ENCODE data around the gene PDZK1IP1. TPM values are rescaled to one million over a fixed set of nuclear protein-coding genes. Genes with fewer than 3 reads are reported as not detected.

Gene PDZK1IP1
- total RNA-seq, 1 donor from 2014 or later = 2.4 TPM

- no peak for ATAC-seq
- intact Hi-C loops (cut with DNase I) = no loop called here
- DNase-seq (ENCODE audit: low spot score) = peak; percentile 45
Measured at GRCh38 chr1:47224676-47225399, 35.0 kb upstream of the PDZK1IP1 start.

- ATAC-seq (no peak), DNase-seq (ENCODE audit: low spot score) (peak; percentile 31)
- intact Hi-C loops (cut with DNase I) = no loop called here
Measured at GRCh38 chr1:47223921-47224675, 34.3 kb upstream of the PDZK1IP1 start.

DNA sequence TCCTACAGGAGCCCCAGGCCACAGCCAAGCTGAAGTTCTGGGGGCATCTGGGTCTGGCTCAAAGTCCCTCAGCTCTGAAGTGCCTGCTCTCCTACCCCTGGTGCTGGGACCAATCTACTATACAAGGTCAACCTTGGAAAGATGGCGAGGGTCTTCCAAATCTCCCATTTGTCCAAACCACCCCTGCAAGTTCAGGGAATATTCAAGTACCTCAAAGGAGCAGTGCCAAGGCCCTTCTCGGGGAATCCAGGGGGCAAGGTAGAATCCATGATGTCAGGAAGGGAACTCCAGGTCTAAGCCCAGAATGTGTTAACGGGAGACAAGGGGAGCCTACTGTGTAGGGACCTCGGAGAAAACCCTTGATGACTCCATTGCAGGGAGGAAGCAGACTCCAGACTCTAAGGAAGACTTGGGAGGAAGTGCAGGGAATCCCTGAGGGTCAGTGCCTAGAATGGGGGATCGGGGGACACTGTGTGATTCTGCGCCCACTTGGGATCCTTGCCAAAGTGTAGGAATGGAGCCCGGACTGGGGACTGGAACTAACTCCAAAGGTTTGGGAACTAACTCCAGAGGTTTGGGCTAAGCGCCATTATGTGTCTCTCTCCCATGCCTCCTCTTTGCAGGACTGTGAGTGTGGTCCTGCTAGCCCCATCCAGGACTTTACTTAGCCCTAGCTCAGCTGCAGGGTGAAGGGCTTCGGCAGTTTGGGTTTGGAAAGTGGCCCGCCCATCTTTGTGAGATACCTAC is 33.5 kb upstream of the PDZK1IP1 start:
- ATAC-seq (no peak), DNase-seq (ENCODE audit: low spot score) (peak; percentile 49)
- intact Hi-C loops (cut with DNase I) = no loop called here

GRCh38 chr1:47222476-47222875 is 32.6 kb upstream of the PDZK1IP1 start:
- ATAC-seq (no peak), DNase-seq (ENCODE audit: low spot score) (no peak)
- intact Hi-C loops (cut with DNase I) = no loop called here

GRCh38 chr1:47219590-47220220 is 29.9 kb upstream of the PDZK1IP1 start:
- DNase-seq (ENCODE audit: low spot score) (peak; percentile 41), ATAC-seq (no peak)
- intact Hi-C loops (cut with DNase I) = no loop called here

DNA sequence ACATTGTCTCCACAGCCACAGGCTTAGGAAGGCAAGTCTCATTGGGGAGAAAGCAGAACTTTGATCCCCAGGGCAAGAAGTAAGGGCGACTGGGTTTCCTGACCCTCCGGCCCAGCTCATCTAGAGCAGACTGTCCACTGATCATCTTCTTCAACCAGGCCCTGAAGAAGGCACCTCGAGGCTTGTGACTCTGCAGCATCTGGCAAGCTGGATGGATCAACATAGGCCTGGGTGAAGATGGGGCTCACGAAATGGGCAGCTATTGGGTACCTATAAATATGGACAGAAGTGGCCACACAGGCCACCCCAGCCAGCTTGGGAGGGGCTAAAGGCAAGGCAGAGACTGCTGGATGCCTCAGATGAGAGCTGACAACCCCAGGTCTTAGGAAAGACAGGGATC is 29.2 kb upstream of the PDZK1IP1 start:
- ATAC-seq (no peak), DNase-seq (ENCODE audit: low spot score) (peak; percentile 9)
- intact Hi-C loops (cut with DNase I) = no loop called here

GRCh38 chr1:47216278-47217059 is 26.6 kb upstream of the PDZK1IP1 start:
- DNase-seq (ENCODE audit: low spot score) = peak; percentile 26
- no peak for ATAC-seq
- intact Hi-C loops (cut with DNase I) = no loop called here

DNA sequence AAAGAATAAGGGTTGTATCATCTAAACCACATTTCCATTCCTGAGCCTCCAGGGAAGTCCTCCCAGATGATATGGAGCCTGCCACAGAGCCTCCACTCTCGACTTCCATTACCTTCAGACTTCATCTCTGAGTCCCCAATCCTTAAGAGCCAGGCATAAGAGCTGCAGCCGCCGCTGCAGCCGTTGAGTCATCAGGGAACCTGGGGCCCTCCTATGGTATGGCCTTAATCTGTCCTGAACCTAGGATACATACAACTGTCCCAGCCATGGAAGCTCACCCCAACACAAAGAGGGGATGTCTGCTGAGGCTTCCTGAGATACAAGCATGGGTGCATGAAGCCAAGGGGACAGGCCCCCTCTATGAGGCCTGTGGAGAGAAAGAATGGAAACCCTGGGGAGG is 25.9 kb upstream of the PDZK1IP1 start:
- ATAC-seq (no peak), DNase-seq (ENCODE audit: low spot score) (peak; percentile 23)
- intact Hi-C loops (cut with DNase I) = no loop called here

DNA sequence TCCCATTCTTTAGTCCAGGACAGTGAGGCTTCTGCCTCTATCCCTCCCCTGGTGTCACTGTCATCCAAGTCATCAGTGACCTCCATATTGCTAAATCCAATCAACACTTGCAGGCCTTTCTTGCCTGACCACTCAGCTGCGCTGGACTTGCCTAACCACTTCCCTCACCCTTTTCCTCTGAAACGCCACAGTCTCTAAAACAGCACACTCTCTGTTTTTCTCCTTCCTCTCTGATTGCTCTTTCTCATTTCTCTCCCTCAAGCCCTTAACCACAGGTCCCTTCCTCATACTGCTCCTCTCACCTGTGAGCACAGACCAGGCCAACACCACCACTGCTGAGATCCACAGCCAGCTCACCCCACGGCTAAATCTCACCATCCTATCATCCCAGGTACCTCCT is 24.7 kb upstream of the PDZK1IP1 start:
- ATAC-seq = no peak

DNA sequence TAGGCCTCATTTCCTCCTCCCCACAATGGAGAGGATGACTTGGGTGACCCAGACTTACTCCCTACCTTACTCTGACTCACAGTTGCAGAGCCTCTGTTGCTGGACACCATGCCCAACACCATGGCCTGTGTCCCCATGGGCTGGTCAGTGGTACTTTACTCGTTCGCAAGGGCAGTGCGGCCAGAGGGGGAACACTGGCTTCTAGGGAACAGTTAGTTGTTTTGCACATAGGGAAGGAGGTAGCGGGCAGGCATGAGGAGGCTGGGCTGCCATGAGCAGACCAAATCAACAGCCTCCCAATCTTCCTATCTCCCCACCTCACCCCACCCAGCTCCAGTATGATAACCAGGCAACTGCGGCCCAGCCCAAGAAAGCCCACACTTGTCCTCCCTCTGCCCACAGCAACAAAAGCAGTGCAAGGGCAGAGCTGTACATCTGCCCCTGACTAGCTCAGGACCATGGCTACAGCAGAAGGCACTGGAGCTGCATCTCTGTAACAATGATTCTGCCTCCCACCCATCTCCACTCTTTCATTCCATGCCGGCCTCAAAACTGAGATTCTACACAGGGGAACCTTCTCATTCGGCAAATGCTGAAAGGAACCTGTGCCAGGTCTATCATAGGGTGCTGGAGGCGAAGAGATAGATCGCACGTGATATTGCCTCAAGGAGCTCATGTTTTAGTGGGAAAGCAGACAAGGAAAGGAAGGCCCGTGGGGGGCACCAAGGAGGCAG is 23.6 kb upstream of the PDZK1IP1 start:
- DNase-seq (ENCODE audit: low spot score) (peak; percentile 28), ATAC-seq (no peak)
- intact Hi-C loops (cut with DNase I) = no loop called here

More for the DNA sequence above, 24.7 kb upstream of the PDZK1IP1 start:
- peak; percentile 34 for DNase-seq (ENCODE audit: low spot score)
- intact Hi-C loops (cut with DNase I) = no loop called here

GRCh38 chr1:47212636-47213229 is 22.9 kb upstream of the PDZK1IP1 start:
- intact Hi-C loops (cut with DNase I) = no loop called here
- DNase-seq (ENCODE audit: low spot score) (no peak), ATAC-seq (no peak)

DNA sequence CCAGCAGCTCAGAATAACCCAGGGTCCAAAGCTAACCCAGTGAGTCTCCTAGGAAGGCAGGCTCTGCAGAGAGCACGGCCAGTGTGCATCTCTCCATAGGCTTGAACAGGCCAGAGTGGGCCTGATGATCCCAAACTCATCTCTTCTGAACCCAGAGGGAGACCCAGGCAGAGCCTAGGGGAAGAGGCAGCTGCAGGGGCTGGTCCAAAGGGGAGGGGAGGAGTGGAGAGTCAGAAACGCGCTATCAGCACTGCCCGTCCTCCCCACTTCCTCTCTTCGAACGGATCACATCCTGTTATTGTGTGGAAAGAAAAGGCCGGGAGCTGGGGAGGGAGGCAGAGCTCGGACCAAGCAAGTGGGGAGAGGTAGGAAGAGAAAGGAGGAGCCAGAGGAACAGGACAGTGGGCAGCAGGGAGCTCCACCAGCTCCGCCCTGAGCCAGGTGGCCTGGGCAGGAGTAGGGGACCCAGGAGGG is 22.0 kb upstream of the PDZK1IP1 start:
- intact Hi-C loops (cut with DNase I) = no loop called here
- DNase-seq (ENCODE audit: low spot score) = no peak
- peak; percentile 82 for ATAC-seq

DNA sequence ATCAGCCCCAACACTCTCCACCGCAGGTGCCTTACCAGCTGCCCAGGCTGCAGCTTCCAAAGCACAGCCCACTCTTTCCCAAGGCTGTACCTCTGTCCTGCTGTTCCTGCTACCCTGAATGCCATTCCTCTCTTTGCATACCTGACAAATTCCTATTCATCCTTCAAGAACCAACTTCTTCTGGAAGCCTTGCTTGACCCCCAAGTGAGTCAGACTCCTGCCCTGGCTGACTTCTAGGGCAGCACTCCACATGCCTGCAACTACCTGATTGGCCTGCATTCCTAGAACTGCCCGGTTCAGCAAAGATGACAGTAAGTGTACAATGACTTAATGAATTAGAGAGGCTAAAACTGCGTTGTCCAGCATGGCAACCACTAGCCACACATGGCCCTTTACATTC is 20.8 kb upstream of the PDZK1IP1 start:
- intact Hi-C loops (cut with DNase I) = no loop called here
- no peak for ATAC-seq
- peak; percentile 15 for DNase-seq (ENCODE audit: low spot score)

DNA sequence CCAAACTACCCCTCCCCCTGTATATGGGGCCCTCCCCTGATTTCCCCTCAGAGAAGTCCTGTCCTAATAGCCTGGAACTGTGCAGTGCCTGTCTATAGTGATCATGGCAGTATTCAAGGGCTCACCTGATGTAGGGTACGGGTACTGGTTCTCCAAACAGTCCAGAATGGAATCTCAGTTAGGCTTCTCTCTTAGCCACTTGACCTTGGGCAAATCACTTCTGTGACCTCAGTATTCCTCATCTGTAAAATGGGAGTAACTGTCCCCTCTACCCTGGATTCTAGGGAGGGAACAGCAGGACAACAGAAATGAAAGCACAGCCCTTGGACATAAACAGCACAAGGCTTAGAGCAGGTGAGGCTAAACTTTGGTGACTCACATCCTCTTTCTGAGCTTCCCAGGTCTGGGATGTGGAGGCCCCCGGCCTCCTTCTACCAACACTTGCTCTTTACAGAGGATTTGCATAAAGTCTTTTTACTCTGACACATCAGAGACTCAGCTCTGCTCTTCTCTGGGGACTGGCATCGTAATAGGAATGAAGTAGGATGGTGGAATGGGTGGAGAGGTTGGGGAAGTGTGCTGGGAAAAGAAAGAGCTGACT is 20.0 kb upstream of the PDZK1IP1 start:
- DNase-seq (ENCODE audit: low spot score) (no peak), ATAC-seq (no peak)
- intact Hi-C loops (cut with DNase I) = no loop called here

DNA sequence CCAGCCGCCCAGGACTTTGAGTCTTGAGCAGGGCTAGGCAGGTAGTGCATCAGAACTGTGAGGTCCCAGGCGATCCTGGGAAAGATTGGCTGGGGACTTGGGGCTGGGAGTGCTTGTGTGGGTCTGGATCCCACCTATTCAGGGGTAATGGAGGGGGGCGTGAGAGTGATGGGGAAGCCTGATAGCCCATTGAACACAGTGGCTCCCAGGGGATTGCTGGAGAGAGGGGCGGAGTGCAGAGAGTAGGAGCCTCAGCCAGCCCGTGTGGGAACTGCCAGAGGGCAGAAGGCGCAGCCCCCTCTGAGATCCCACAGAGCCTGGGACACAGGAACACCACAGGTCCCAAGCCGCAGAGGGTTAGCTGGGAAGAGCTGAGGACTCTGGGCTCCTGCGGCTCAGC is 19.3 kb upstream of the PDZK1IP1 start:
- ATAC-seq (no peak), DNase-seq (ENCODE audit: low spot score) (peak; percentile 49)
- intact Hi-C loops (cut with DNase I) = no loop called here

GRCh38 chr1:47208374-47208850 is 18.6 kb upstream of the PDZK1IP1 start:
- DNase-seq (ENCODE audit: low spot score) = peak; percentile 41
- no peak for ATAC-seq
- intact Hi-C loops (cut with DNase I) = no loop called here

GRCh38 chr1:47207803-47208373 is 18.1 kb upstream of the PDZK1IP1 start:
- DNase-seq (ENCODE audit: low spot score) (peak; percentile 42), ATAC-seq (no peak)
- intact Hi-C loops (cut with DNase I) = no loop called here
